Measurements from ENCODE around the gene PTOV1.

PTOV1 gene

DNA sequence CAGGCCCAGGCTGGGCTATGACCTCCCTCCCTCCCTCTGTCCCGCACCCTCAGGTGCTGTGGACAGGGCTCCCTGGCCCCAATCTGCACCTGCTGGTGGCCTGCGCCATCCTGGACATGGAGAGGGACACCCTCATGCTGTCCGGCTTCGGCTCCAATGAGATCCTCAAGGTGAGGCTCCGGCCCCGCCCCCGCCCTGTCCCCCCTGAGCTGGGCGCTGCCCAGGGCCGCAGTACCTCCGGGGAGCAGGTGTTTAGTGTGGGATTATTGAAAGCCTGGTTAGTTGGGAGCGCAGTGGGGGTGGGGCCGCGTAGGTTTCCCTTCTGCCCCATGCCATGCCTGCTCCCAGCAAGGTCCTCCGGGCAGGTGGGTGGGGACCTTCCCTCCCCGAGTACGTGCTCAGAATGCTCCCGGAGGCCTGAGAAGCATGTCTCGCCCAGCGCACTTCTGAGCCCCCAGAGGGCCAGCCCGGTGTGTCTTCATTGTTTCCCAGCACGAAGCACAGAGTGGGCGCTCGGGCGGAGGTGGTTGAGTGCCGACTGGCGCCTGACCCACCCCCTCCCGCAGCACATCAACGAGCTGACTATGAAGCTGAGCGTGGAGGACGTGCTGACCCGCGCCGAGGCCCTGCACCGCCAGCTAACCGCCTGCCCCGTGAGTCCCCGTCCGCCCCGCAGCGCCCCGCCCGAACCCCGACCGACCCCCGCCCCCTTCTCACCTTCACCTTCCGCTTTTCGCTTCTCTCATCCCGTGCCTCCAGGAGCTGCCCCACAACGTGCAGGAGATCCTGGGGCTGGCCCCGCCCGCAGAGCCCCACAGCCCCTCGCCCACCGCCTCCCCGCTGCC lies 36.9 kb downstream of the PTOV1 start:
- no peaks in the 10 kb centered on the region for H3K27me3 ChIP-seq (ENCODE audit: insufficient read depth, low read length)
- H3K4me1 ChIP-seq (ENCODE audit: insufficient read depth, low read length, severe bottlenecking) = peaks cover 39% of the 10 kb centered on the region
- H3K4me2 ChIP-seq (ENCODE audit: low read length) = peak overlapping the region; percentile 45; the same call in 1 of the 2 replicates
- no peak overlapping the region; the same call in 1 of the 2 replicates for H3K9ac ChIP-seq (ENCODE audit: low read length)
- no peak for TF ChIP-seq EZH2 (IDR thresholded peaks at IDR 0.05; ENCODE audit: borderline replicate concordance, low read length)
- TF ChIP-seq, protein P1, sequence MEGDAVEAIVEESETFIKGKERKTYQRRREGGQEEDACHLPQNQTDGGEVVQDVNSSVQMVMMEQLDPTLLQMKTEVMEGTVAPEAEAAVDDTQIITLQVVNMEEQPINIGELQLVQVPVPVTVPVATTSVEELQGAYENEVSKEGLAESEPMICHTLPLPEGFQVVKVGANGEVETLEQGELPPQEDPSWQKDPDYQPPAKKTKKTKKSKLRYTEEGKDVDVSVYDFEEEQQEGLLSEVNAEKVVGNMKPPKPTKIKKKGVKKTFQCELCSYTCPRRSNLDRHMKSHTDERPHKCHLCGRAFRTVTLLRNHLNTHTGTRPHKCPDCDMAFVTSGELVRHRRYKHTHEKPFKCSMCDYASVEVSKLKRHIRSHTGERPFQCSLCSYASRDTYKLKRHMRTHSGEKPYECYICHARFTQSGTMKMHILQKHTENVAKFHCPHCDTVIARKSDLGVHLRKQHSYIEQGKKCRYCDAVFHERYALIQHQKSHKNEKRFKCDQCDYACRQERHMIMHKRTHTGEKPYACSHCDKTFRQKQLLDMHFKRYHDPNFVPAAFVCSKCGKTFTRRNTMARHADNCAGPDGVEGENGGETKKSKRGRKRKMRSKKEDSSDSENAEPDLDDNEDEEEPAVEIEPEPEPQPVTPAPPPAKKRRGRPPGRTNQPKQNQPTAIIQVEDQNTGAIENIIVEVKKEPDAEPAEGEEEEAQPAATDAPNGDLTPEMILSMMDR (IDR thresholded peaks at IDR 0.05; ENCODE audit: low read length) = no peak
- H4K20me1 ChIP-seq (ENCODE audit: insufficient read depth, low read length) = no peaks in the 10 kb centered on the region
- H3K9me3 ChIP-seq (ENCODE audit: low read length) = 0 out of 2 replicates have a peak, but pooled peaks cover 3% of the 10 kb centered on the region
- H3K36me3 ChIP-seq (ENCODE audit: insufficient read depth, low read length) = peaks cover 26% of the 10 kb centered on the region
- no peaks in the 10 kb centered on the region for H3K79me2 ChIP-seq (ENCODE audit: insufficient read depth, low read length)
- no peaks in the 10 kb centered on the region for H3K9me2 ChIP-seq (ENCODE audit: low read depth, low read length)
- H3K27ac ChIP-seq (ENCODE audit: low read depth, low read length, poor library complexity, severe bottlenecking) = peak overlapping the region; percentile 16
- H3F3A ChIP-seq (ENCODE audit: insufficient read depth, low read length) = 0 out of 2 replicates have a peak, but pooled peaks cover 2% of the 10 kb centered on the region
- no peak overlapping the region for H2AFZ ChIP-seq (ENCODE audit: low read length)
- peak overlapping the region; percentile 26 for H3K4me3 ChIP-seq (ENCODE audit: low read depth, low read length, poor library complexity, severe bottlenecking)

DNA sequence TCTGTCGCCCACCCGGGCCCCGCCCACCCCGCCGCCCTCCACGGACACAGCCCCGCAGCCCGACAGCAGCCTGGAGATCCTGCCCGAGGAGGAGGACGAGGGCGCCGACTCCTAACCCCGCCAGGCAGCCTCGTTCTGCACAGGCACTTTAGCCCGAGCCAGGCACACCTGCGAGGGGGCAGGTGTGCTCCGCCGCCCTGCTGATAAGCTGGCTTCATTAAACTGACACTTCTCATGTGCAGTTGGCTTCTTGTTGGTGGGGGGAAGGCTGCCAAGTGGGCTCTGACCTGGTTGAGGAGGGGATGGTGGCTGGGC lies 37.5 kb downstream of the PTOV1 start:
- H3K9me3 ChIP-seq (ENCODE audit: low read length) = no peaks in the 10 kb centered on the region
- H3K79me2 ChIP-seq (ENCODE audit: insufficient read depth, low read length) = no peaks in the 10 kb centered on the region
- H3K27ac ChIP-seq (ENCODE audit: low read depth, low read length, poor library complexity, severe bottlenecking) = peak overlapping the region; percentile 44
- TF ChIP-seq, protein P1 (IDR thresholded peaks at IDR 0.05; ENCODE audit: low read length) = no peak
- no peaks in the 10 kb centered on the region for H4K20me1 ChIP-seq (ENCODE audit: insufficient read depth, low read length)
- peak overlapping the region; percentile 26 for H3K4me3 ChIP-seq (ENCODE audit: low read depth, low read length, poor library complexity, severe bottlenecking)
- H3K4me1 ChIP-seq (ENCODE audit: insufficient read depth, low read length, severe bottlenecking) = peaks cover 39% of the 10 kb centered on the region
- H3K4me2 ChIP-seq (ENCODE audit: low read length) = peak overlapping the region; percentile 43; the same call in 1 of the 2 replicates
- peaks cover 20% of the 10 kb centered on the region for H3K36me3 ChIP-seq (ENCODE audit: insufficient read depth, low read length)
- H3K9me2 ChIP-seq (ENCODE audit: low read depth, low read length) = no peaks in the 10 kb centered on the region
- no peaks in the 10 kb centered on the region for H3K27me3 ChIP-seq (ENCODE audit: insufficient read depth, low read length)
- H3K9ac ChIP-seq (ENCODE audit: low read length) = no peak overlapping the region
- H2AFZ ChIP-seq (ENCODE audit: low read length) = no peak overlapping the region
- 0 out of 2 replicates have a peak, but pooled peaks cover 2% of the 10 kb centered on the region for H3F3A ChIP-seq (ENCODE audit: insufficient read depth, low read length)

DNA sequence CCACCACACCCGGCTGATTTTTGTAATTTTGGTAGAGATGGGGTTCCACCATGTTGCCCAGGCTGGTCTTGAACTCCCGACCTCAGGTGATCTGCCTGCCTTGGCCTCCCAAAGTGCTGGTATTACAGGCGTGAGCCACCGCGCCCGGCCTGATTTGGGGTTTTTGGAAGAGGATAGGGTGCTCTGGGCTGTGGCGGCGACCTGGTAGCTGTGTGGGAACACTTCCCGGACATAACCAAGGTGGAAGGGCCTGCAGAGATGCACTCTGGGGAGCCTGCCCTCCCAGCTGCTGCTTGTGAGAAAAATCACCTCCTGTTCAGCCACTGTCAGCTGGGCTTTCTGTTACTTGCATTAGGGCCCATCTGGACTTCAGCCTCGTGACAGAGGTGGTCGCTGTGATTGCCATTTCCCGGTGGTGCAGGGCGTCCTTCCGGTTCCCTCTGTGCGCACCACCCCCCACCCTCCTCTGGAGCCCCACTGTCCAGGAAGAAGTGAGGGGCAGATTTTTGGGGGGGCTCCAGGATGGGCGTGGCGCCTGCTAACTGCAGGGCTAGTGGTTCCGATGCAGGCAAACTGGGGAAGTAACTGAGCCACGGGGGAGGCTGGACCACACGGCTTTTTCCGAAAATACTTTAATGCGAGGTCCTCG lies 38.2 kb downstream of the PTOV1 start:
- Histone ChIP-seq H2AFZ (ENCODE audit: low read length) (no peak overlapping the region), H3K79me2 (ENCODE audit: insufficient read depth, low read length) (no peaks in the 10 kb centered on the region), H3K4me3 (ENCODE audit: low read depth, low read length, poor library complexity, severe bottlenecking) (peak overlapping the region; percentile 60), H3K27me3 (ENCODE audit: insufficient read depth, low read length) (no peaks in the 10 kb centered on the region), H3K9ac (ENCODE audit: low read length) (no peak overlapping the region; the same call in 1 of the 2 replicates), H3K9me2 (ENCODE audit: low read depth, low read length) (no peaks in the 10 kb centered on the region), H3K36me3 (ENCODE audit: insufficient read depth, low read length) (peaks cover 13% of the 10 kb centered on the region), H3K9me3 (ENCODE audit: low read length) (no peaks in the 10 kb centered on the region), H4K20me1 (ENCODE audit: insufficient read depth, low read length) (no peaks in the 10 kb centered on the region), H3K4me1 (ENCODE audit: insufficient read depth, low read length, severe bottlenecking) (peaks cover 39% of the 10 kb centered on the region), H3K27ac (ENCODE audit: low read depth, low read length, poor library complexity, severe bottlenecking) (peak overlapping the region; percentile 44), H3K4me2 (ENCODE audit: low read length) (peak overlapping the region; percentile 86; the same call in 1 of the 2 replicates), H3F3A (ENCODE audit: insufficient read depth, low read length) (0 out of 2 replicates have a peak, but pooled peaks cover 2% of the 10 kb centered on the region)
- TF ChIP-seq, protein P1 (IDR thresholded peaks at IDR 0.05; ENCODE audit: low read length) = no peak
- no peak for TF ChIP-seq EZH2 (IDR thresholded peaks at IDR 0.05; ENCODE audit: borderline replicate concordance, low read length)

Data from OCI-LY1 (cell line).